PC-9 (cell line): ENCODE measurements around the gene MAFG. TPM values are rescaled to one million over a fixed set of nuclear protein-coding genes. Genes with fewer than 3 reads are reported as not detected.

Experiments used
- BruUV-seq: library from RNA; stranded (reverse); fragments of 400-500 nt; replicated peaks from 2 replicates; lab custom pipeline; 2021; lab: Mats Ljungman, UMichigan
- CTCF ChIA-PET: fragments of 300-600 bp; sonication (Branson Sonifier 250); formaldehyde crosslinking; loops from one replicate; lab custom pipeline; 2022; ENCODE audit warnings: antibody characterized with exemption; lab: Charles Lee
- POLR2A ChIA-PET: fragments of 300-600 bp; sonication (Branson Sonifier 250); formaldehyde crosslinking; loops from one replicate; lab custom pipeline; 2022; ENCODE audit warnings: antibody characterized with exemption; ENCODE audit not compliant: unreplicated experiment; lab: Charles Lee
- DNase-seq, 2 experiments: peaks; one replicate each; pipeline versions ENCODE4 v3.0.0 to v3.0.0-alpha.2; 2015 to 2022; ENCODE audit warnings: mixed read lengths in 1 of 2
- H2AFZ ChIP-seq: fragments of 200-600 bp; sonication (generic); 2 replicates; pipeline ENCODE4 v1.8.1; 2017; ENCODE audit warnings: antibody characterized with exemption
- H3F3A ChIP-seq: fragments of 200-600 bp; sonication (generic); 2 replicates; pipeline ENCODE4 v1.8.1; 2017; ENCODE audit warnings: antibody characterized with exemption, mild to moderate bottlenecking, low read depth; ENCODE audit not compliant: insufficient read depth
- H3K27ac ChIP-seq: fragments of 200-600 bp; sonication (generic); 2 replicates; pipeline ENCODE4 v1.6.1; 2016; ENCODE audit warnings: mixed run types
- H3K27me3 ChIP-seq: fragments of 200-600 bp; sonication (generic); 2 replicates; pipeline ENCODE4 v1.6.1; 2016; ENCODE audit warnings: low read depth, mixed run types; ENCODE audit not compliant: insufficient read depth
- H3K36me3 ChIP-seq: fragments of 200-600 bp; sonication (generic); 2 replicates; pipeline ENCODE4 v1.6.1; 2016; ENCODE audit warnings: low read depth, mixed run types
- H3K4me1 ChIP-seq: fragments of 200-600 bp; sonication (generic); replicated peaks from 2 replicates; pipeline ENCODE4 v1.6.1; 2016; ENCODE audit warnings: mixed run types; ENCODE audit not compliant: insufficient read depth
- H3K4me2 ChIP-seq: fragments of 200-600 bp; sonication (generic); 2 replicates; pipeline ENCODE4 v1.6.1; 2017; ENCODE audit warnings: mixed run types
- H3K4me3 ChIP-seq: fragments of 200-600 bp; sonication (generic); 2 replicates; pipeline ENCODE4 v1.6.1; 2016; ENCODE audit warnings: mixed run types
- H3K79me2 ChIP-seq: fragments of 200-600 bp; sonication (generic); 2 replicates; pipeline ENCODE4 v1.6.1; 2017; ENCODE audit warnings: low read depth, mixed run types
- H3K9me2 ChIP-seq: fragments of 200-600 bp; sonication (generic); 2 replicates; pipeline ENCODE4 v1.8.1; 2017; ENCODE audit warnings: mild to moderate bottlenecking; ENCODE audit not compliant: insufficient read depth
- H3K9me3 ChIP-seq: fragments of 200-600 bp; sonication (generic); 2 replicates; pipeline ENCODE4 v1.8.1; 2016; ENCODE audit warnings: low read depth; ENCODE audit not compliant: insufficient read depth
- H4K20me1 ChIP-seq: fragments of 200-600 bp; sonication (generic); 2 replicates; pipeline ENCODE4 v1.8.1; 2017; ENCODE audit not compliant: insufficient read depth
- CTCF ChIP-seq: fragments of 200-600 bp; sonication (generic); conservative IDR thresholded peaks from 2 replicates; pipeline ENCODE4 v1.6.1; 2017; ENCODE audit warnings: mixed run types, antibody characterized with exemption, mild to moderate bottlenecking, moderate library complexity
- EZH2 ChIP-seq: fragments of 200-600 bp; sonication (generic); IDR thresholded peaks from 2 replicates; pipeline ENCODE4 v1.8.0; 2017; ENCODE audit warnings: antibody characterized with exemption, low read depth
- intact Hi-C: fragments of 100-400 bp; cut with micrococcal nuclease; formaldehyde crosslinking; loops from one replicate; pipeline ENCODE4 v1.10.0; 2022; ENCODE audit not compliant: unreplicated experiment
- total RNA-seq: library from RNA; stranded (reverse); gene quantifications from 2 replicates; pipeline ENCODE4 v1.2.3, GENCODE V29; 2021

MAFG gene
- total RNA-seq, 1 experiment from 2014 or later, result 79.5 TPM

- H2AFZ ChIP-seq, result no peak overlapping the region
- TF ChIP-seq EZH2, result no peak
- no peak for TF ChIP-seq CTCF
- H3K4me3 ChIP-seq, result peak overlapping the region; percentile 54
- H3K9me3 ChIP-seq, result no peaks in the 10 kb centered on the region
- DNase-seq, result no peak
- H3K4me1 ChIP-seq, result peaks cover 44% of the 10 kb centered on the region
- intact Hi-C loops, result loop anchor here (1.0 to 5.0 kb wide), 4 partner anchors 8 to 59 kb away; partner anchors contain the start of gene SIRT7
- ChIA-PET POLR2A (interaction anchor here (0.7 to 1.6 kb wide), 5 partner anchors 9 to 374 kb away, joined by 3 to 11 read pairs (median 3); partner anchors contain the start of gene FAAP100), CTCF (interaction anchor here (0.6 kb wide), 1 partner anchor 9 kb away, joined by 3 read pairs; no protein-coding TSS in a partner anchor)
- H3K36me3 ChIP-seq, result no peaks in the 10 kb centered on the region
- peaks cover 53% of the 10 kb centered on the region for H3K79me2 ChIP-seq
- H4K20me1 ChIP-seq, result peaks cover 16% of the 10 kb centered on the region
- BruUV-seq, result TSS peak; percentile 25
- no peaks in the 10 kb centered on the region for H3K27me3 ChIP-seq
- peak overlapping the region; percentile 86 for H3K4me2 ChIP-seq
- H3K9me2 ChIP-seq, result no peaks in the 10 kb centered on the region
- H3F3A ChIP-seq, result peaks cover 23% of the 10 kb centered on the region; the same call in 1 of the 2 replicates
- peak overlapping the region; percentile 87 for H3K27ac ChIP-seq
Observed at GRCh38 chr17:81925860-81926450, 1.6 kb downstream of the MAFG start.

- Histone ChIP-seq H3K4me3 (peak overlapping the region; percentile 55; the same call in 1 of the 2 replicates), H3K4me2 (peak overlapping the region; percentile 86), H3K9me2 (no peaks in the 10 kb centered on the region), H3K27me3 (no peaks in the 10 kb centered on the region), H3K79me2 (peaks cover 64% of the 10 kb centered on the region), H3K27ac (peak overlapping the region; percentile 95), H3K9me3 (no peaks in the 10 kb centered on the region), H3K36me3 (no peaks in the 10 kb centered on the region), H2AFZ (no peak overlapping the region), H3K4me1 (peaks cover 46% of the 10 kb centered on the region), H3F3A (peaks cover 25% of the 10 kb centered on the region; the same call in 1 of the 2 replicates), H4K20me1 (peaks cover 17% of the 10 kb centered on the region)
- no peak for DNase-seq
- intact Hi-C loops, result loop anchor here (5.0 kb wide), 1 partner anchor 58 kb away; no protein-coding TSS in a partner anchor
- CTCF ChIA-PET, result interaction anchor here (0.5 kb wide), 2 partner anchors 53 to 98 kb away, joined by 3 read pairs; partner anchors contain the start of genes CENPX and LRRC45
- BruUV-seq, result no TSS peak
- POLR2A ChIA-PET, result interaction anchor here (0.6 kb wide), 1 partner anchor 231 kb away, joined by 4 read pairs; no protein-coding TSS in a partner anchor
- TF ChIP-seq EZH2 (no peak), CTCF (no peak)
Observed at GRCh38 chr17:81924557-81925532, 2.7 kb downstream of the MAFG start.
